Measurements from ENCODE around the gene ALG14.

ALG14 gene

DNA sequence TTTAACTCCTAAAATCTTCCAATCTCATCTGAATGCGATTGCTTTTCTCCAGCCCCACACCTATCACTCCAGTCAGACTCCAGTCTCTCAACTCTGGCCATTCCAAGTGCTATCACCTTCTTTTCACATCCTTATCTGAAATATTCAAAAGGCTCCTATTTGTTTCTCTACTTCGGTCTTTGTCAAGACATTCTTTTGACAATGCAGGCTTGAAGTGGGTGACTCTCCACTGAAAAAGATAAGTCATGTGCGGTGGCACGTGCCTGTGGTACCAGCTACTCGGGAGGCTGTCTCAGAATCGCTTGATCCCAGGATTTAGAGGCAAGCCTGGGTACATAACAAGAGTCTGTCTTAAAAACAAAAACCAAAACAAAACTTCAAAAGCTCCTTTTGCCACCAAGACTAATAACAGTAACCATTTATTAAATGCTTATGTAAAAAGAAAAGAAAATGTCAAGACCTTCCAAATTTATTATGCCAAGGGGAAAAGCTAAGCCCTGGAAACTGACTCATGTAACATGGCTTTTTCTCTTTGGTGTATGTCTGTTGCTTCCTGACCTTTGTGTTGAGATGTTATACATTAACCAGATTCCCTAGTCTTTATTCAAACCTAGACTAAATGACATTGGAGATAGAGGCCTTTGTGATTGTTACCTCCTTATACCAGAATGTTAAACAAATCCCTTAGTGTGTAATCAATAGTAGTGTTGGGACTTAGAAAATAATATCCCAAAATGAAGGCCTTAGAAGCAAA lies 3.6 kb downstream of the ALG14 start:
- H3K4me3 ChIP-seq (ENCODE audit: low read depth, low read length) = no peak overlapping the region
- TF ChIP-seq, protein P1, sequence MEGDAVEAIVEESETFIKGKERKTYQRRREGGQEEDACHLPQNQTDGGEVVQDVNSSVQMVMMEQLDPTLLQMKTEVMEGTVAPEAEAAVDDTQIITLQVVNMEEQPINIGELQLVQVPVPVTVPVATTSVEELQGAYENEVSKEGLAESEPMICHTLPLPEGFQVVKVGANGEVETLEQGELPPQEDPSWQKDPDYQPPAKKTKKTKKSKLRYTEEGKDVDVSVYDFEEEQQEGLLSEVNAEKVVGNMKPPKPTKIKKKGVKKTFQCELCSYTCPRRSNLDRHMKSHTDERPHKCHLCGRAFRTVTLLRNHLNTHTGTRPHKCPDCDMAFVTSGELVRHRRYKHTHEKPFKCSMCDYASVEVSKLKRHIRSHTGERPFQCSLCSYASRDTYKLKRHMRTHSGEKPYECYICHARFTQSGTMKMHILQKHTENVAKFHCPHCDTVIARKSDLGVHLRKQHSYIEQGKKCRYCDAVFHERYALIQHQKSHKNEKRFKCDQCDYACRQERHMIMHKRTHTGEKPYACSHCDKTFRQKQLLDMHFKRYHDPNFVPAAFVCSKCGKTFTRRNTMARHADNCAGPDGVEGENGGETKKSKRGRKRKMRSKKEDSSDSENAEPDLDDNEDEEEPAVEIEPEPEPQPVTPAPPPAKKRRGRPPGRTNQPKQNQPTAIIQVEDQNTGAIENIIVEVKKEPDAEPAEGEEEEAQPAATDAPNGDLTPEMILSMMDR (IDR thresholded peaks at IDR 0.05; ENCODE audit: low read depth, low read length) = no peak
- in situ Hi-C loops (cut with HindIII; ENCODE audit: low sequenced_read_pairs) = no loop called here
- DNase-seq (ENCODE audit: low read depth, low spot score) = no peak

DNA sequence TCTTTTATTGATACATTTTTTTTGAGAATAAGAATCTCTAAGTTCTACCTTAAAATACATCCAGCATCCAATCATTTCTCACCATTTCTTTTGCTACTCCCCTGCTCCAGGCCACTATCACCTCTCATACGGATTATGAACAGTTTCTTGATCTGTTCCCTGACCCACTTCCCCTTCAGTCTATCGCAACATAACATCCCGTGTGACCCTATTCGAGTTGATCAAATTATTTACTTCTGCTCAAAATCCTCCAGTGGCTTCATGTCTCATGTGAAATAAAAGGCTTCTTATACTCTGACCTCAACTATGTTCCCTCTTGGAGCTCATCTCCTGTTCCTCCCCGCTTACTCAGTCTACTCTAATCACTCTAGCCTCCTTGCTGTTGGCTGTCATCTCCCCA lies 5.2 kb downstream of the ALG14 start:
- no peak for DNase-seq (ENCODE audit: low read depth, low spot score)
- H3K4me3 ChIP-seq (ENCODE audit: low read depth, low read length) = no peak overlapping the region
- in situ Hi-C loops (cut with HindIII; ENCODE audit: low sequenced_read_pairs) = no loop called here
- TF ChIP-seq, protein P1 (IDR thresholded peaks at IDR 0.05; ENCODE audit: low read depth, low read length) = no peak

- no peak overlapping the region for H3K4me3 ChIP-seq (ENCODE audit: low read depth, low read length)
- in situ Hi-C loops (cut with HindIII; ENCODE audit: low sequenced_read_pairs) = no loop called here
- TF ChIP-seq, protein P1 (IDR thresholded peaks at IDR 0.05; ENCODE audit: low read depth, low read length) = no peak
- no peak for DNase-seq (ENCODE audit: low read depth, low spot score)
Measured at GRCh38 chr1:95067062-95067461, 5.7 kb downstream of the ALG14 start.

DNA sequence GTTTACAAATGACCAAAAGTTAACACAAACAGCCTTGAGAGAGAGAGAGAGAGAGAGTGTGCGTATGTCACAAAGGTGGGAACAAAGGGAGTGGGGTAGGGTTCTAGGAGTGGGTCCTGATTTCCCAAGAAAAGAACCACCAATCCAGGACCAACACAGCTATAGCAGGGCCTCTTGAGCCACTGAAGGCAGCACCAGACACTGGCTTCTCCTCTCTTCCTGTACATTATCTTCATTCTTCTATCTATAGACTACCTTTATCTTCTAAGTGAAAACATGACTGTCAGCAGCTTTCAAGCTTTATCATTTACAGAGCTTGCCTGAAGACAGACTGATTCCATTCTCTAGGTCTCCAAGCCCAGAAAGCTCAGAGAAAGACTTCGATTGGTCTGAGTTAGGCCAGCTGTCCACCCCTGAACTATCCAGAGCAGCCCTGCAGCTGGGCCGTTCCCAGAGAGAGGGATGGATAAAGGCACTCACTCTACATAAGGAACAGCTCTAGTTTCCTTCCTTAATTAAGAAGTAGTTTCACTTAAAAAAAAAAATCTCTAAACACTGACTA lies 11.2 kb downstream of the ALG14 start:
- in situ Hi-C loops (cut with HindIII; ENCODE audit: low sequenced_read_pairs) = no loop called here
- H3K4me3 ChIP-seq (ENCODE audit: low read depth, low read length) = no peak overlapping the region
- DNase-seq (ENCODE audit: low read depth, low spot score) = no peak
- TF ChIP-seq, protein P1 (IDR thresholded peaks at IDR 0.05; ENCODE audit: low read depth, low read length) = no peak

GRCh38 chr1:95058974-95059373 lies 13.8 kb downstream of the ALG14 start:
- no peak overlapping the region for H3K4me3 ChIP-seq (ENCODE audit: low read depth, low read length)
- in situ Hi-C loops (cut with HindIII; ENCODE audit: low sequenced_read_pairs) = no loop called here
- TF ChIP-seq, protein P1 (IDR thresholded peaks at IDR 0.05; ENCODE audit: low read depth, low read length) = no peak
- DNase-seq (ENCODE audit: low read depth, low spot score) = no peak

- no peak for DNase-seq (ENCODE audit: low read depth, low spot score)
- in situ Hi-C loops (cut with HindIII; ENCODE audit: low sequenced_read_pairs) = no loop called here
- TF ChIP-seq, protein P1 (IDR thresholded peaks at IDR 0.05; ENCODE audit: low read depth, low read length) = no peak
- H3K4me3 ChIP-seq (ENCODE audit: low read depth, low read length) = no peak overlapping the region
Measured at GRCh38 chr1:95057351-95057750, 15.4 kb downstream of the ALG14 start.

Data from astrocyte of the spinal cord (primary cell).